GM12878 (cell line): ENCODE data around the gene ADGRL2. TPM values are rescaled to one million over a fixed set of nuclear protein-coding genes. Genes with fewer than 3 reads are reported as not detected.

Experiments
- ATAC-seq: fragments of 200-7000 bp; cut with Tn5 transposase; 3 replicates; pipeline ENCODE4 v1.9.1; 2020; ENCODE audit warnings: mild to moderate bottlenecking, moderate library complexity
- BruUV-seq: library from RNA; stranded (reverse); fragments of 400-500 nt; replicated peaks from 2 replicates; lab custom pipeline; 2021; lab: Mats Ljungman, UMichigan
- CTCF ChIA-PET: fragments of 300-600 bp; sonication (Branson Sonifier 250); formaldehyde crosslinking; extraction: SDS; loops from one replicate; lab custom pipeline; 2021; ENCODE audit warnings: inconsistent platforms; lab: Yijun Ruan, JAX
- POLR2A ChIA-PET: fragments of 350-600 bp; formaldehyde crosslinking; extraction: SDS; loops from one replicate; lab custom pipeline; 2021; ENCODE audit warnings: inconsistent platforms; lab: Charles Lee
- RAD21 ChIA-PET: fragments of 300-600 bp; sonication (Branson Sonifier 250); formaldehyde crosslinking; loops from one replicate; lab custom pipeline; 2023; ENCODE audit warnings: antibody characterized with exemption; ENCODE audit not compliant: unreplicated experiment; lab: Charles Lee
- SMC1A ChIA-PET: fragments of 300-600 bp; sonication (Branson Sonifier 250); formaldehyde crosslinking; loops from one replicate; lab custom pipeline; 2023; ENCODE audit not compliant: unreplicated experiment, uncharacterized antibody; lab: Charles Lee
- DNase-seq: peaks from one replicate; pipeline ENCODE4 v3.0.0-alpha.2; 2011; ENCODE audit warnings: low read depth, low spot score
- FAIRE-seq: peaks from 3 replicates; lab custom pipeline; 2011; peaks lifted over from hg19 to GRCh38; lab: Jason Lieb, UNC
- H2AFZ ChIP-seq: 2 replicates; pipeline ENCODE4 v1.6.0; 2011; ENCODE audit warnings: low read depth, low read length, control low read depth; ENCODE audit not compliant: control insufficient read depth
- H3K27ac ChIP-seq: 2 replicates; pipeline ENCODE4 v1.5.1; 2011; ENCODE audit warnings: control low read depth; ENCODE audit not compliant: control insufficient read depth, insufficient read depth
- H3K27me3 ChIP-seq, 2 experiments: replicated peaks in 1 of 2; 2 replicates each; pipeline versions ENCODE4 v1.6.0 to v1.6.1; 2011; ENCODE audit warnings: low read length in 1 of 2; ENCODE audit not compliant: control insufficient read depth in 2 of 2, insufficient read depth in 2 of 2
- H3K36me3 ChIP-seq, 2 experiments: 2 replicates each; pipeline ENCODE4 v1.5.1; 2011; ENCODE audit warnings: low read length in 1 of 2; ENCODE audit not compliant: control insufficient read depth in 2 of 2, insufficient read depth in 2 of 2
- H3K4me1 ChIP-seq: 2 replicates; pipeline ENCODE4 v1.6.1; 2011; ENCODE audit warnings: mild to moderate bottlenecking, low read length, moderate library complexity, mixed read lengths; ENCODE audit not compliant: control insufficient read depth, insufficient read depth
- H3K4me2 ChIP-seq: 2 replicates; pipeline ENCODE4 v1.6.0; 2011; ENCODE audit warnings: control low read depth; ENCODE audit not compliant: control insufficient read depth, insufficient read depth
- H3K4me3 ChIP-seq: fragments of 200-600 bp; sonication (generic); 2 replicates; pipeline ENCODE4 v1.5.1; 2016
- H3K79me2 ChIP-seq: 2 replicates; pipeline ENCODE4 v1.6.0; 2011; ENCODE audit warnings: low read length; ENCODE audit not compliant: control insufficient read depth, insufficient read depth
- H3K9ac ChIP-seq: 2 replicates; pipeline ENCODE4 v1.8.0; 2011; ENCODE audit warnings: low read length, control low read depth, mixed read lengths; ENCODE audit not compliant: control insufficient read depth, insufficient read depth
- H3K9me3 ChIP-seq: replicated peaks from 3 replicates; pipeline ENCODE4 v1.5.1; 2011; ENCODE audit warnings: mild to moderate bottlenecking, low read length; ENCODE audit not compliant: control insufficient read depth, insufficient read depth
- H4K20me1 ChIP-seq: 2 replicates; pipeline ENCODE4 v1.6.0; 2011; ENCODE audit not compliant: control insufficient read depth, insufficient read depth
- ATF7 ChIP-seq: fragments of 450-650 bp; IDR thresholded peaks from 2 replicates; pipeline ENCODE4 v1.6.1; 2016; ENCODE audit warnings: low read depth, mild to moderate bottlenecking
- CHD1 ChIP-seq: IDR thresholded peaks from 2 replicates; pipeline ENCODE4 v1.6.1; 2012; ENCODE audit warnings: low read depth, low read length, improper control_type of control experiment
- E2F8 ChIP-seq: fragments of 450-650 bp; IDR thresholded peaks from 2 replicates; pipeline ENCODE4 v1.6.1; 2018; ENCODE audit warnings: mild to moderate bottlenecking, low read depth, moderate library complexity; ENCODE audit not compliant: partially characterized antibody
- ETV6 ChIP-seq, 2 experiments: fragments of 450-650 bp in 1 of 2; IDR thresholded peaks in 1 of 2; conservative IDR thresholded peaks in 1 of 2; 2 replicates each; pipeline ENCODE4 v1.6.1; 2014; ENCODE audit warnings: antibody characterized with exemption in 1 of 2, borderline replicate concordance in 1 of 2, low read depth in 1 of 2, mild to moderate bottlenecking in 1 of 2, moderate library complexity in 1 of 2
- HDGF ChIP-seq: fragments of 450-650 bp; IDR thresholded peaks from 2 replicates; pipeline ENCODE4 v1.6.1; 2016; ENCODE audit warnings: antibody characterized with exemption
- KAT2A ChIP-seq: conservative IDR thresholded peaks from 2 replicates; pipeline ENCODE4 v1.6.1; 2011; ENCODE audit warnings: low read depth, low read length; ENCODE audit not compliant: control insufficient read depth
- RCOR1 ChIP-seq: conservative IDR thresholded peaks from 2 replicates; pipeline ENCODE4 v1.6.1; 2012; ENCODE audit warnings: low read depth, low read length, improper control_type of control experiment
- WGBS: methylation state at CpG from one replicate; pipeline ENCODE4 v1.1.6; 2016; ENCODE audit warnings: low lambda C conversion rate; ENCODE audit not compliant: insufficient replicate concordance, insufficient coverage; ENCODE audit errors: missing lambda C conversion rate; 5-methylcytosine and 5-hydroxymethylcytosine counted together
- in situ Hi-C: fragments of 300-500 bp; cut with MboI; formaldehyde crosslinking; loops from 9 replicates; pipeline ENCODE4 v1.14.3; 2018; ENCODE audit warnings: mixed read lengths
- intact Hi-C: fragments of 100-400 bp; cut with micrococcal nuclease; formaldehyde crosslinking; loops from one replicate; pipeline ENCODE4 v1.14.2; 2022; ENCODE audit not compliant: unreplicated experiment
- polyA plus RNA-seq, 11 experiments: library from polyadenylated mRNA; depleted of rRNA in 4 of 11; unstranded in 6 of 11; stranded (reverse) in 5 of 11; fragments of >200 nt; fragmentation: Nextera tagmentation in 4 of 11; fragmentation: Illumina TruSeq in 1 of 11; extraction: Ambion mirVana in 4 of 11; extraction: Trizol in 1 of 11; gene quantifications; 1 replicate in 1 of 11; 2 replicates in 10 of 11; pipeline versions ENCODE4 v1.2.1 to v1.2.3, GENCODE V29; 2011 to 2016; ENCODE audit warnings: inconsistent platforms in 2 of 11, missing spikeins in 2 of 11, low read depth in 1 of 11
- total RNA-seq, 4 experiments: library from RNA; depleted of rRNA in 3 of 4; stranded (reverse); fragments of >200 nt in 3 of 4; fragmentation: Illumina TruSeq in 1 of 4; extraction: Trizol in 1 of 4; gene quantifications; 2 replicates each; pipeline versions ENCODE4 v1.2.1 to v1.2.3, GENCODE V29; 2013 to 2021
- TF ChIP-seq, protein P1 (sequence below), 3 experiments: IDR thresholded peaks in 2 of 3; conservative IDR thresholded peaks in 1 of 3; 2 replicates each; pipeline ENCODE4 v1.5.1; 2011; ENCODE audit warnings: low read depth in 3 of 3, low read length in 3 of 3, mild to moderate bottlenecking in 3 of 3, control low read depth in 2 of 3, moderate library complexity in 2 of 3, inconsistent platforms in 1 of 3, mixed read lengths in 1 of 3; ENCODE audit not compliant: control insufficient read depth in 2 of 3, insufficient read depth in 1 of 3; ENCODE audit errors: extremely low read depth in 1 of 3
- TF ChIP-seq, protein P2 (sequence below): fragments of 450-650 bp; IDR thresholded peaks from 2 replicates; pipeline ENCODE4 v1.6.1; 2017; ENCODE audit warnings: mild to moderate bottlenecking

ADGRL2 gene
- total and polyA plus RNA-seq, 10 of the 15 experiments (the other 5 are each of a cell fraction or from before 2014, with no cell fraction given), result 0.03 to 13.6 (median 0.21) TPM

GRCh38 chr1:81819613-81820012, 18.9 kb downstream of the ADGRL2 start:
- no peak for ATAC-seq
- H4K20me1 ChIP-seq, result no peaks in the 10 kb centered on the region
- H3K4me3 ChIP-seq, result no peak overlapping the region
- intact Hi-C loops (no loop called here), in situ Hi-C loops (no loop called here)
- POLR2A ChIA-PET, result no interaction called here
- TF ChIP-seq KAT2A, result no peak
- TF ChIP-seq RCOR1, result no peak
- TF ChIP-seq ETV6 (conservative IDR thresholded peaks at IDR 0.05 in 1 of 2, IDR thresholded peaks at IDR 0.05 in 1 of 2; ENCODE audit: borderline replicate concordance in 1 of 2, low read depth in 1 of 2), result no peak
- no peak for TF ChIP-seq ATF7
- no peak for TF ChIP-seq CHD1
- no peaks in the 10 kb centered on the region for H3K36me3 ChIP-seq
- no peaks in the 10 kb centered on the region for H3K9me3 ChIP-seq
- no TSS peak for BruUV-seq
- no peak overlapping the region for H3K27ac ChIP-seq
- no peaks in the 10 kb centered on the region for H3K79me2 ChIP-seq
- H3K4me1 ChIP-seq, result no peaks in the 10 kb centered on the region
- CTCF ChIA-PET, result interaction anchor here (0.6 to 1.1 kb wide), 2 partner anchors 14 to 270 kb away, joined by 3 to 4 read pairs; no protein-coding TSS in a partner anchor
- RAD21 ChIA-PET, result interaction anchor here (1.1 kb wide), 1 partner anchor 13 kb away, joined by 4 read pairs; no protein-coding TSS in a partner anchor
- no peaks in the 10 kb centered on the region; a peak in 1 of 4 replicates for H3K27me3 ChIP-seq
- H3K4me2 ChIP-seq, result no peak overlapping the region
- SMC1A ChIA-PET, result interaction anchor here (1.0 to 3.2 kb wide), 5 partner anchors 9 to 197 kb away, joined by 3 to 14 read pairs (median 3); no protein-coding TSS in a partner anchor
- no peak for FAIRE-seq
- H2AFZ ChIP-seq, result no peak overlapping the region
- no peak for DNase-seq
- WGBS, result 3% methylated on average over 4 of the region's 4 CpGs
- H3K9ac ChIP-seq, result no peak overlapping the region

DNA sequence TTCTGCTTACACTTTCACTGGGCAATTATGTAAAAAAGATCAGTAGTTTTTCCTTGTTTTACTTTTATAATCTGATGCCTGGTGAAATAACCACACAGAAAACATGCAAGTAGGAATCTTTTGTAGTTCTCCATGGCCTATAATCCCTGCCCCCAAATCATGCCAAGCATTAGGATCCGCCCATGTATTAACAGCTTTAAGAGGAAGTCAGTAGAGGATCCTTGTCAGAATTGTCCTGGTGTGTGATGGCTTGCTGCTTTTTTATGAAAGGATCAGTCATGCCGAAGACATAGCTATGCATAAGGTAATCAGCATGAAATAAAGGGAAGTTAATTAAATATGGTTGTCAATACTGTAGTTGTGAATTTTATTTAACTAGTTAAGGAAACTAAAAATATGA, 20.0 kb downstream of the ADGRL2 start:
- ChIA-PET CTCF (interaction anchor here (0.7 kb wide), 1 partner anchor 797 kb away, joined by 4 read pairs; no protein-coding TSS in a partner anchor), RAD21 (no interaction called here), SMC1A (interaction anchor here (0.9 to 3.2 kb wide), 3 partner anchors 13 to 28 kb away, joined by 3 to 14 read pairs (median 3); no protein-coding TSS in a partner anchor), POLR2A (no interaction called here)
- ATAC-seq (peak; percentile 32; the same call in 2 of the 3 replicates), DNase-seq (no peak), FAIRE-seq (no peak)
- H3K9me3 ChIP-seq, result no peaks in the 10 kb centered on the region
- no peaks in the 10 kb centered on the region for H3K4me1 ChIP-seq
- H3K36me3 ChIP-seq, result no peaks in the 10 kb centered on the region
- no peak overlapping the region for H3K4me3 ChIP-seq
- in situ Hi-C loops, result no loop called here
- H3K27ac ChIP-seq, result no peak overlapping the region
- 33% methylated on average over 2 of the region's 2 CpGs for WGBS
- no peaks in the 10 kb centered on the region; a peak in 1 of 4 replicates for H3K27me3 ChIP-seq
- no TSS peak for BruUV-seq
- H2AFZ ChIP-seq, result no peak overlapping the region
- intact Hi-C loops, result no loop called here
- no peaks in the 10 kb centered on the region for H4K20me1 ChIP-seq
- no peak overlapping the region for H3K4me2 ChIP-seq
- H3K9ac ChIP-seq, result no peak overlapping the region
- no peaks in the 10 kb centered on the region for H3K79me2 ChIP-seq
- TF ChIP-seq E2F8 (no peak), HDGF (no peak)
- TF ChIP-seq, protein P1, sequence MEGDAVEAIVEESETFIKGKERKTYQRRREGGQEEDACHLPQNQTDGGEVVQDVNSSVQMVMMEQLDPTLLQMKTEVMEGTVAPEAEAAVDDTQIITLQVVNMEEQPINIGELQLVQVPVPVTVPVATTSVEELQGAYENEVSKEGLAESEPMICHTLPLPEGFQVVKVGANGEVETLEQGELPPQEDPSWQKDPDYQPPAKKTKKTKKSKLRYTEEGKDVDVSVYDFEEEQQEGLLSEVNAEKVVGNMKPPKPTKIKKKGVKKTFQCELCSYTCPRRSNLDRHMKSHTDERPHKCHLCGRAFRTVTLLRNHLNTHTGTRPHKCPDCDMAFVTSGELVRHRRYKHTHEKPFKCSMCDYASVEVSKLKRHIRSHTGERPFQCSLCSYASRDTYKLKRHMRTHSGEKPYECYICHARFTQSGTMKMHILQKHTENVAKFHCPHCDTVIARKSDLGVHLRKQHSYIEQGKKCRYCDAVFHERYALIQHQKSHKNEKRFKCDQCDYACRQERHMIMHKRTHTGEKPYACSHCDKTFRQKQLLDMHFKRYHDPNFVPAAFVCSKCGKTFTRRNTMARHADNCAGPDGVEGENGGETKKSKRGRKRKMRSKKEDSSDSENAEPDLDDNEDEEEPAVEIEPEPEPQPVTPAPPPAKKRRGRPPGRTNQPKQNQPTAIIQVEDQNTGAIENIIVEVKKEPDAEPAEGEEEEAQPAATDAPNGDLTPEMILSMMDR (IDR thresholded peaks at IDR 0.05 in 2 of 3, conservative IDR thresholded peaks at IDR 0.05 in 1 of 3; ENCODE audit: control insufficient read depth in 2 of 3, extremely low read depth in 1 of 3, insufficient read depth in 1 of 3, low read depth in 3 of 3, low read length in 3 of 3), result no peak
- TF ChIP-seq, protein P2, sequence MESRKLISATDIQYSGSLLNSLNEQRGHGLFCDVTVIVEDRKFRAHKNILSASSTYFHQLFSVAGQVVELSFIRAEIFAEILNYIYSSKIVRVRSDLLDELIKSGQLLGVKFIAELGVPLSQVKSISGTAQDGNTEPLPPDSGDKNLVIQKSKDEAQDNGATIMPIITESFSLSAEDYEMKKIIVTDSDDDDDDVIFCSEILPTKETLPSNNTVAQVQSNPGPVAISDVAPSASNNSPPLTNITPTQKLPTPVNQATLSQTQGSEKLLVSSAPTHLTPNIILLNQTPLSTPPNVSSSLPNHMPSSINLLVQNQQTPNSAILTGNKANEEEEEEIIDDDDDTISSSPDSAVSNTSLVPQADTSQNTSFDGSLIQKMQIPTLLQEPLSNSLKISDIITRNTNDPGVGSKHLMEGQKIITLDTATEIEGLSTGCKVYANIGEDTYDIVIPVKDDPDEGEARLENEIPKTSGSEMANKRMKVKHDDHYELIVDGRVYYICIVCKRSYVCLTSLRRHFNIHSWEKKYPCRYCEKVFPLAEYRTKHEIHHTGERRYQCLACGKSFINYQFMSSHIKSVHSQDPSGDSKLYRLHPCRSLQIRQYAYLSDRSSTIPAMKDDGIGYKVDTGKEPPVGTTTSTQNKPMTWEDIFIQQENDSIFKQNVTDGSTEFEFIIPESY, result no peak
